Stimulated activated CD4-positive, alpha-beta T cell treated with anti-CD3 and anti-CD28 coated beads, Interleukin-12 subunit alpha, Interleukin-12 subunit beta, amount 100 ng/mL, for 4 hours (primary cell): ENCODE data around the gene STAT6.

Experiments used
- DNase-seq: peaks from one replicate; pipeline ENCODE4 v3.0.0-alpha.2; 2020

STAT6 gene, protein sequence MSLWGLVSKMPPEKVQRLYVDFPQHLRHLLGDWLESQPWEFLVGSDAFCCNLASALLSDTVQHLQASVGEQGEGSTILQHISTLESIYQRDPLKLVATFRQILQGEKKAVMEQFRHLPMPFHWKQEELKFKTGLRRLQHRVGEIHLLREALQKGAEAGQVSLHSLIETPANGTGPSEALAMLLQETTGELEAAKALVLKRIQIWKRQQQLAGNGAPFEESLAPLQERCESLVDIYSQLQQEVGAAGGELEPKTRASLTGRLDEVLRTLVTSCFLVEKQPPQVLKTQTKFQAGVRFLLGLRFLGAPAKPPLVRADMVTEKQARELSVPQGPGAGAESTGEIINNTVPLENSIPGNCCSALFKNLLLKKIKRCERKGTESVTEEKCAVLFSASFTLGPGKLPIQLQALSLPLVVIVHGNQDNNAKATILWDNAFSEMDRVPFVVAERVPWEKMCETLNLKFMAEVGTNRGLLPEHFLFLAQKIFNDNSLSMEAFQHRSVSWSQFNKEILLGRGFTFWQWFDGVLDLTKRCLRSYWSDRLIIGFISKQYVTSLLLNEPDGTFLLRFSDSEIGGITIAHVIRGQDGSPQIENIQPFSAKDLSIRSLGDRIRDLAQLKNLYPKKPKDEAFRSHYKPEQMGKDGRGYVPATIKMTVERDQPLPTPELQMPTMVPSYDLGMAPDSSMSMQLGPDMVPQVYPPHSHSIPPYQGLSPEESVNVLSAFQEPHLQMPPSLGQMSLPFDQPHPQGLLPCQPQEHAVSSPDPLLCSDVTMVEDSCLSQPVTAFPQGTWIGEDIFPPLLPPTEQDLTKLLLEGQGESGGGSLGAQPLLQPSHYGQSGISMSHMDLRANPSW

DNA sequence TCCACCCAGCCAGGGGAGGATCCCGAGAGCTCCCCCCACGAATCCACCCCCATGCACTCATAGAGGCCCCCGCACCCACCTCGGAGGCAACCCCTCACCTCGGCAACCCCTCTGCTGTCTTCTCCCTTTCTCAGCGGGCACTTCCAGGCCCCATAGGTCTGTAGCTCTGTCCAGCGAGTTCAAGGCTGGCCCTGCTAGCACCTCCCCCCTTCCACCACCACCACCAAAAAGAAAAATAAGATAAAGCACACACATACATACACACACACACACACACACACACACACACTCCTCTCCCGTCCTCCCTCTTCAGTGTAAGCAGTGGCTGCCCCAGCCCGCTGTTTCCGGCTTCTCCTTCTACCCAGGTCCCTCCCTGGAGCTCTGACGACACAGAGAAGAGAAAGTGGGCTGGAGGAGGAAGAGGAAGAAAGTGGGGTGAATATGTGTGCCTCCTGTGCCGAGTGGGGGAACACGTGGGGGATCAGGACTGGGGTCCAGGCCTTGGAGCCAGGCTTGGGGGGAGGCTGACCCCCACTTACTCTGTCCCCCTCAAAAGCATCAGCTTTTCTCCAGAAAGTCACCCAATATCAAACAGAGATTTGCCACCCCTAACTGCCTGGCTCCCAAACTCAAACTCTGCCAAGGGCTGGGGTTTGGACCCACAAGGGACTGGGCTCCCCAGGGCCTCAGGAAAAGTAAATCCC lies at the start of gene STAT6:
Gene STAT6, minus strand, starts transcription at position 332 of the 704 bp plus-strand sequence. CDS start 3,084 bp downstream, outside the sequence.
- peak; percentile 71 for DNase-seq

DNA sequence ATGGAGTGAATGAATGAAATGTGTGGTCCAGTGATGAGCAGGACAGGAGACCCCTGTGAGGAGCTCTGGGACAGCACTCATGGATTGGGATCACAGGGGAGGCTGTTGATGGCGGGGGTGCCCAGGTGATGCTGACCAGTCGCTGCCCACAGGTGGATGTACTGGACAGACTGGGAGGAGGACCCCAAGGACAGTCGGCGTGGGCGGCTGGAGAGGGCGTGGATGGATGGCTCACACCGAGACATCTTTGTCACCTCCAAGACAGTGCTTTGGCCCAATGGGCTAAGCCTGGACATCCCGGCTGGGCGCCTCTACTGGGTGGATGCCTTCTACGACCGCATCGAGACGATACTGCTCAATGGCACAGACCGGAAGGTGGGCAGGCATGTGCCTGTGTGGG lies 49.6 kb upstream of the STAT6 start:
- DNase-seq: no peak

DNA sequence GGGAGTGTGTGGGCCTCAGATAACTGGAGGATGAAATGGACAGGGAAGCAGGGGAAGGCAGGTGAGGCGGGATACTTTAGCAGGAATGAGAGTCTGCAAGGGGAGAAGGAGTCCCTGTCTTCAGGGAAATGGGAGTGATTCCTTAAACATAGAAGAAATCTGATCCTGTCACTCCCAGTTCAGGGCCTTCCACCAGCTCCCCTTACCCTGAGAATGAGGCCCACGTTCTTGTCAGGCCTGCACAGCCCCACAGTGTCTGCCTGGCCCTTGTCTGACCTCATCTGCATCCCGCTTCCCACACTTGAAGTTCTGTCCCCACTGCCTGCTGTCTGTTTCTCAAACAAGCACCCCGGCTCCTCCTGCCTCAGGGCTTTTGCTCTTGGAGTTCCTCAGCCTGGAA lies 48.9 kb upstream of the STAT6 start:
- DNase-seq: no peak

DNA sequence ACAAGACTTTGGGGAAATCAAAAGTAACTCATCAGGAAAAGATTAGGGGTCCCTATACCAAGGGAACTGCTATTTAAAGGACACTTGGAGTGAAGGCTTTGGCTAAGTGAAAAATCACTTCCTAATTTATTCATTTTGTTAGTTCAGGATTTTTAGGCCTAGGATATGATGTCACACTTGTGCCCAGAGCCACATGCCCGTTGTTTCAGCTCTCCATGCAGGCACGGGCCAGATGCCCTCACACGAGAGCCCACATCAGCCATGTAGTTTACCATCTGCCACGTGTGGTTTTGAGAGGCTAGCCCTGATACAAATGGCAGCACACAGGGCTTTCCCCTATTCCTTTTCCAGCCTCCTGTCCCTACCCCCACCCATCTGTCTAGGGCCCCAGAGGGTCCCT lies 48.1 kb upstream of the STAT6 start:
- no peak for DNase-seq

DNA sequence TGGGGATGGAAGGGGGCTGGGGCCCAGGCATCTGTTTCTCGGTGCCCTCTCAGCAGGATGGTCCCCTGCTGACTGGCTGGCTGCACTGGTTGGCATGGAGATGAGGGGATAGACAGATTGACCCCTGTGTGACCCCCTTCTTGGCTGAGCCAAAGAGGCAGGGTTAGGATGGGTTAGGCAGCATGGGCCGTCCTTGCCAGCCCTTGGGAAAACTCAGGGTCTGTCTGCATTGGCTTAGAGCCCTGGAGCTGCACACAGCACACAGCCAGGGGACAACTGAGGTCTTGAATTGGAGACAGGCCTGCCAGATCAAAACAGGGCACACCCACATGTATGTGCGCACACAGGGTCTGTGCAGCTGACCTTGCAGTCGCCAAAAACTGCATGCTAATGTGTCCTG lies 47.5 kb upstream of the STAT6 start:
- DNase-seq: no peak

DNA sequence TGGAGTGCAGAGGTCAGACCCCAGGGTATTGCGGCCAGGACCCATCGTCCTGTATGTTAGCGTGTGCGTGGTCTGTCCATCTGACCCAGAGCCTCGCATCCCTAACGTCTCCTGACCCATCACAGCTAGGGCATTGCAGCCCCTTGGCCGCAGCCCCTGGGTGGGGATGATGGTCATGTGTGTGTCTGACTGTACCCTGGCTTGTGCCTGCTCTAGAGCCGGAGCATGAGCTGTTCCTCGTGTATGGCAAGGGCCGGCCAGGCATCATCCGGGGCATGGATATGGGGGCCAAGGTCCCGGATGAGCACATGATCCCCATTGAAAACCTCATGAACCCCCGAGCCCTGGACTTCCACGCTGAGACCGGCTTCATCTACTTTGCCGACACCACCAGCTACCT lies 47.0 kb upstream of the STAT6 start:
- no peak for DNase-seq

DNA sequence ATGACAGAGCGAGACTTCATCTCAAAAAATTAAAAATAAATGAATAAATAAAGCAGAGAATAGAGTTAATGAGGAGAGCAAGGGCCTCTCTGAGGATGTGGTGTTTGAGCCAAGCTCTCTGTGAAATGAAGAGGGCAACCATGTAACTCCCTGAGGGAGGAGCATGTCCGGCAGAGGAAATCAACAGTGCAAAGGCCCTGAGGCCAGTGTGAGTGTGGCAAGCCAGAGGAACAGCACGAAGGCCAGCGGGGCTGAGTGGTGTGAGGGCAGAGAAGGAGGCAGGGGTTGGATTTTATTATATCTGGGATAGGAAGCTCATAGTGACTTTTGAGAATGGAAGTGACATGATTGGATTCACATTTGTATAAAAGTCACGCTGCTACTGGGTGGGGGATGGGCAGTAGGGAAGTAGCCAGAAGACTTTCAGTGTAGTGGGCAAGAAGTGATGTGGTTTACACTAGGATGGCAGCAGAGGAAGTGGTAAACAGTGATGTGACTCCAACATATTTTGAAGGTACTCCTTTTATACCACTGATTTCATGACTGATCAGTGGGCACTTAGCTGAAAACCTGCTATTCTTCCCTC lies 46.5 kb upstream of the STAT6 start:
- DNase-seq: no peak

DNA sequence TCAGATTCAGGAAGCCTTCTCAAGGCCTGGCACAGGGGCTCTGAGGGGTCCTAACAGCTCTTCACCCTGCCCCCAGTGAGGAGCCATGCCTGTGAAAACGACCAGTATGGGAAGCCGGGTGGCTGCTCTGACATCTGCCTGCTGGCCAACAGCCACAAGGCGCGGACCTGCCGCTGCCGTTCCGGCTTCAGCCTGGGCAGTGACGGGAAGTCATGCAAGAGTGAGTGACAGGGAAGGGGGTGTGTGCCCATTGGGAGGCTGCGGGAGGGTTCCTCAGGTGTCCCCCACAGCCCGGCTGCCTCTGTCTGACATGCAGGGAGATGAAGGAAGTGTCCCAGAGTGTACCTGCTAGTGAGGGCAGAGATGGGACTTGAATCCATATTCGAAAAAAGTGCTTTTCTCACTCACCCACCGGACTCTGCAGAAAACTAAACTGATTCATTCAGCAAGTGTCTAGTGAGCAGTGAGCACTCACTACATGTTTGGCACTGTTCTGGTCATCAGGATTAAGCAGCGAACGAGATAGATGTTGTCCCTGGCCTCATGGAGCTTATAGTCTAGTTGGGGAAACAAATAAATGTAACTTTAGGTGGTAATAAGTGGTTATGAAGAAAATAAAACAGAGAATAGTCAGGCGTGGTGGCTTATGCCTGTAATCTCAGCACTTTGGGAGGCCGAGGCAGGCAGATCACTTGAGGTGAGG lies 45.7 kb upstream of the STAT6 start:
- no peak for DNase-seq

DNA sequence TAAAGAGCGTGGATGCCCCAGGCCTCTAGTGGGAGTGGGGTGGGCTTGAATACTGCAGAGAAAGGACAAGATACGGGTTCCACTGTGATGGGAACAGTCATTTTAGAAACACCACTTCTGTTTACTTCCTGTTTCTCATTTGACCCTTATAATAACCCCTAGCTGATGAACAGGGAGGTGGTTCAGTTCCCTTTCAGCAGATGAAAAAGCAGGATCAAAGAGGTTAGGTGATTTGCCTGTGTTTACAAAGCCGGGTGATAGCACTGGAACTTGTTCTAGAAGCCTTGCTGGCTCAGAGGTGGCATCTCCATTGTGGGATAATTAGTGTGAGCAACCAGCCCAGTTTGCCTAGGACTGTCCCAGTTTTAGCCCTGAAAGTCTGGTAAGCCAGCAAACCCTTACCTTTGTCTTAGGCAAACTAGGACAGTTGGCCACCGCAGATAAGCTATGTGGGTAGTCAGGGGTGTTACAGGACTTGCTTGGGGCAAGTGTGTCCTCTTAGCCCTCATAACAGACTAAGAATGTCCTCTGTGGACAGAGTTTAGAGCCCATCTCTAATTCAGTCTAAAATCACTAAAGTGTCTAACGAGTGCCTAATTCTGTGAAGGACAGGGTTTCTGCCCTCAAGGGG lies 43.8 kb upstream of the STAT6 start:
- no peak for DNase-seq

DNA sequence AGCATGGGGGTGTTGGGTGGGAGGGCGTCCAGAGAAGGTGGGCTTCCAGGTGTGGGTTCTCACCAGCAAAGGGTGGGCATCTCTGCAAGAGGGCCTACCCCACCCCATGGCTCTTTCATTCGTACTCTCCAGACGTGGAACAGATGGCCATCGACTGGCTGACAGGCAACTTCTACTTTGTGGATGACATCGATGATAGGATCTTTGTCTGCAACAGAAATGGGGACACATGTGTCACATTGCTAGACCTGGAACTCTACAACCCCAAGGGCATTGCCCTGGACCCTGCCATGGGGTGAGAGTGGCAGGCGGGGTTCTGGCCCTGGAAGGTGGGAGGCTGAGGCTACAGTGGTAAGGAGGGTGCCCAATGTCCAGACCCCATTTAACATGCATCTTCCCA lies 42.9 kb upstream of the STAT6 start:
- no peak for DNase-seq

DNA sequence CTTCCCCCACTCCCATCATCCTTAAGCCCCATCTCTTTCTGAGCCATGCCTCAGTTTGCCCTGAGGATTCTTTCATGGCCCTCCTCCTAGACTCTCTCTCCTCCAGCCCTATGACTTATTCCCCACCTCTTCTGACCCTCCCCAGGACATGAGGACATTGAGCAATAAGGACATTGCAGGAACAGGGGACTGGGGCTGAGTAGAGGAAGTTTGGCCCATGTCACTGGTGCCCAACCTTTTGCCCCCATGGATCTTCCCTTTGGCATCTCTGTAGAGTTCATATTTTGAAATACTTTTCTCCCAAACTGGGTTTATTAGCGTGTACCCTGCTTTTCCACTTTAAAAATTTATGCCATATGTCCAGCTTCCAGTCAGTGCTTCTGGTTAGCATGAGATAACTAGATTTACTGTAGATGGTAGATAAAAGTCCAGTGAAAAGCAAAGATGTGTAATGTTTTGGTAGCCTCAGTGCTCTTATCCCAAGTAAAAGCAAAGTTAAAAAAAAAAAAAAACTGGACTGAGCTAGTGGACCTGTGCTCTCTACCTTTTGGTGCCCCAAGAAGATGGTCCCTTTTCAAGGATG lies 42.3 kb upstream of the STAT6 start:
- DNase-seq: no peak

DNA sequence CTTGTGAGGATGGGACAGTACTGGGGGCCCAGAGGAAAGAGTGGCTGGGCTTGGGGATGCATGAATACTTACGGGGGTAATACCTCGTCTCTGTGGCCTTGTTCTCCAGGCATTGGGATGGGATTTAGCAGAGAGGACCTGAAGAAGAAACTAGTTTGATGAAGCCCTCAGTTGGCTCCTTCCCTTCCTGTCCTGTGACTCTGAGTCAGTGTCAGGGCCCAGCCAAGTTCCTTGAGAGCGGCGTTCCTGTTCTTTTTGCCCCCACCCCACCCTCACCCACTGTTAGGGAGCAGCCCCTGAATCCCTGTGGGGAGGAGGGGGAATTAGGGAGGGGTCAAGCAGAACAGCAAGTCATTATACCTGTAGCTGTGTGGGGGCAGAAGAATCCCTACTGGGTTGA lies 41.5 kb upstream of the STAT6 start:
- DNase-seq: no peak

DNA sequence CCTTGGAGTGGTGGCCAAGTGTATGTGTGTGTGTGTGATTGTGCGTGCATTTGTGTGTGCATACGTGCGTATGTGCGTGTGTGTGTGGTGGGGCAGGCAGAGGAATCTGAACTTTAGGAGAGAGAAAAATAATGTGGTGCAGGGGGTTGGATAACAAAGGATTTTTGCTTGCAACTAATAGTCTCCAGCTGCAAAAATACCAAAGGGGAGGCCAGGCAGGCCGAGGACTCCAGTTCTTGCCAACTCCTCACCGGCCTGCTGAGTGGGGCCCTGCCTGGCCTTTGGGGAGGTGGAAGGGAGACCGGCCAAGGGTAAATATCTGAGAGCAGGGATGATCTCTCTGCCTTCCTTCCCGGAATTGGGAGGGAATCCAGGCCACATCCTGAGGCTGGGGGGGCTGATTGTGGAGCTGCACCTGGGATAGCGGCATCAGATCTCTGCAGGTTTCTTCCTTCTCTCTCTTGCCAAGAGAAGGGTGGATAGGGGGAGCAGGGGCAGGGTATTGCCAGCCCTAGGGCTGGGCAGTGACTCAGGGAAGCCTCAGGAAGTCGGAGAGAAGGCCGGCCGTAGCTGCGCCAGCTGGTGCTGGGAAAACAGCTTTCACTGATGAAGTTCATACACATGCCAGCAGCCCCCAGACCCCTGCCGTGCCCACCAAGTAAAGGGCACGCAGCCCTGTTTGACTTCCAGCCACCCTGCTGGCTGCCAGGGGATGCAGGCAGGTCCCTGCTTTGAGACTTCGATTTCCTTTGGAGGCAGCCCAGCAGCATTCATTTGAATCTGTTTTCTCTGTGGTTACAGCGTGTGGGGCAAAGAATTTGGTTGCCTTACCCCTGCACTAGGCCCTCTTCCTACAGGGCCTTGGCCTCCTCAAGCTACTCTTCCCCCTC lies 40.8 kb upstream of the STAT6 start:
- DNase-seq: no peak

DNA sequence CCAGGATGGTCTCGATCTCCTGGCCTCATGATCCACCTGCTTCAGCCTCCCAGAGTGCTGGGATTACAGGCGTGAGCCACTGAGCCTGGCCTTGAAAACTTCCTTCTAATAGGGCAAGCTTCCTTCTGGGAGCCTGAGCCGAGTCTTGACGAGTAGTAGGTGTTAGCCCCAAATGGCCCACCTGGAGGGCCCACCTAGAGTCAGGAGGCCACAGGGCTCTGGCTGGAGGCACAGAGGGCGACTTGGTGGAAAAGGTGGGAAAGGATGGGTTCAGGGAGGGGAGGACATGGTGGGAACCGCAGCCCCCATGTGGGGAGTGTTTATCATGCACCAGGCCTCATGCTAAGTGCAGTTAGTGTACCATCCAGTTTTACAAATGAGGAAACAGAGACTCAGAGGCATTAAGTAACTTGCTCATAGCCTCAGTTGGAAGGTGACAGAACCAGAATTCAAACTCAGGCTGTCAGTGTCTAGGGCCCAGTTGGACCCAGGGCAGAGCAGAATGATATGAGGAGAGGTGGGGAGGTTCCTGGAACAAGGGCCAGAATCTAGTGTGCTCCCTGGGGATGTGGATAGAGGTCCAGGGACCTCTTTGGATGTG lies 39.3 kb upstream of the STAT6 start:
- no peak for DNase-seq

DNA sequence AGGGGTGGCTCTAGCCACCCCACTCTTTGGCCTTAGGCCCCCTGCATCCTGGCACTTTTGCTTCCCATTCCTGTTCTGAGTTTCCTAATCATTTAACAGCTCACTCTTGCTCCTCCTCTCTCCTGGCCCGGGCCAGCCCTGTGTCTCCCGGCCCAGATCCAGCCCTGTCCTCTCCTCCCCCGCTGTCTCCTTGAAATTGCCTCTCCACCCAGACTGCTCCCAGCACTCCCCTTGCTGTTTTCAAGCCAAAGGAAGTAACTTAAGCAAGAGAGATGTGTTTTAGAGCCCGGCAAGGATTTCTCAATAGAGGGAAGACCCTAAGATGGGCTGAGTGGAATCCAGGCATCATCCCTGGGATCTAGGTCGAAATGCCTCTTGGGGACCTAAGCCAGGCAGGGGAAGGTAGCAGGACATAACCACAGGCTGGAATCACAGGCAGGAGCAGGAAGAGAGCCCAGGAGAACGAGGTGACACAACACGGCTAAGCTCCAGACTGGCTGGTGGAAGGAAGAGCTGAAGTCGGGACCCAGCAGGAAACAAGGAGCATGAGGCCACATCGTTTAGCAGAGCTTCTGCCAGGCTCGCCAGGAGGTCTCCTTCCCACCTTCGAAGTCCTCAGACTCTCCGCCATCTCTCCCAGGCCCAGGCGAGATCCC lies 38.2 kb upstream of the STAT6 start:
- DNase-seq: no peak

DNA sequence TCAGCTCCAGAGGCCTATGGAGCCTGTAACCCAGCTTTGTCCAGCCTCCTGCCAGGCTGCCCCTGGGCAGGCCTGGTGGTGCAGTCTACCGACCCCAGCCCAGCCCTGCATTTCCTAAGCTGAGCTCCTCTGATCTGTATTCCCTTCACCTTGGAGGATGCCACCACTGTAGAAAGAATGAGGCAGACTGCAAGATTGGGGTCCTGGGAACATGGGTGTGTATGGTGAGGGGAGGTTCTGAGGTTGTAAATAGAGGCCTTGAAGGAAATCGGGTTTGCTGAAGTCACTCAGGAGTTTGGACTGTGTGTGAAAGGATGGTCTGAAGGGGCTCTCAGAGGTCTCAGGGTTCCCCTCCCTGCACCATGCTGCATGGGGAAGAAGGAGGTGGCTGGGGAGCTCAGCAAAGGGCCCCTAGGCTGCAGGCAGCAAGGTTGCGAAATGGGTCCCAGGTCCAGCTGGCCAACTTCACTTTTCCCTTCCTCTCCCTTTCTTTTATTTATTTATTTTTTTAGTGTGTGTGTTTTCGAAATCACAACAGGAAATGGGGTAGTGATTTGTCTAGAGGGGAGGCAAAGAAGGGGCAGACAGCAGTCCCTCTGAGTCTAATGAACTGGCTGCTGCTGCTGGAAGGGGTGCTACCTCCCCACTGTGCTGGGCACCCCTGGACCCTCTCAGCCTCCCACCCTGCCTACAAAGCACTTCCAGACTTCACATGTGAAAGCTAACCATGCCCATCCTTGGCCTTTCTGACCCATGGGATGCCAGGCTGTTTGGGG lies 37.5 kb upstream of the STAT6 start:
- DNase-seq: no peak

DNA sequence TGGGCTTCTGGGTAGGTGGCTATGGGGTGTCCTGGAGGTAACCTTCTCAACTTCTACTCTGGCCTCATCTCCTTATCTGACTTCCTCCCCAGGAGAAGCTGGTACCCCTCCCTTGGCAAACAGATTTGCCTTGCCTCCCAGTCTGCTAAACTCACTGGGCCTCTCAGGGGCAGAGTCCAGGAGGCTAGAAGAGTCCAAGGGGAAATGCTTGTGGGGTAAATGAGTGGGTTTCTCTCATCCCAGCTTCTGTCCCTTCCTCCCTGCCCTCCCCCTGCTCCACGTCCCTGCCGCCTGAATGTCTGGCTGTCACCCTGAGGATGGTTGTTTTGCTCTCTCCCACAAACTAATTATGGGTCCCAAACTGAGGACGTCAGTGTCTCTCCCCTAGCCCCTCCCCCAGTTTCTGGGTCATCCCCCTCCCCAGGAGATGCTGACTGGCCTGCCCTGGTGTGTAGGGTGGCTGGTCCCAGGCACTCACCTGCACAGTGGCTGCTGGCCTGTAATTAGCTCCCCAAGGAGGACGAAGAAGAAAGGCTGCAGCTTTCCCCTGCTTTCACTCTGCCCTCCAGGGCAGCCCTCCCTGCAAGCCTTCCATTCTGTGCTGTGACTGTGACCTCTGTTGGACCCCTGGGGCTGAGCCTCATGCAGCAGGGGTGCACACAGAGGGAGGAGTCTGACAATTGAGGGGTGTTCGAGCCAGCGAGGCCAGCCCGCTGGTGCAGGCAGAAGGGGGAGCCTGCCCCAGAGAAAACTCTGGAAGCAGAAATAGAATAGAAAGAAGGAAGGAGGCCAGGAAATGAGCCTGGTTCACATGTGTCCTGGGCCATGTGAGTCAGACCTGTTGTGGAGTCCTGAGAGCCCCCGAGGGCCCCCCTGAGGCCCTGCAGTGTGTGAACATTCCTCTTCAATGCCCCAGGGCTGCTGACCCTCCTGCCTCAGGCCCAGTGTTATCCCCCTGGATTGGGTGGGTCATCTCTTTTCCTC lies 36.1 kb upstream of the STAT6 start, which contains the start of gene LRP1-AS:
Gene LRP1-AS, minus strand, starts transcription at position 659 of the 984 bp plus-strand sequence.
- no peak for DNase-seq
